ENCODE measurements around the gene NPTX1. TPM values are rescaled to one million over a fixed set of nuclear protein-coding genes. Genes with fewer than 3 reads are reported as not detected.
A peak's percentile ranks its signal among the peaks of the same experiment; 100 is the strongest.

NPTX1 gene
- total RNA-seq, 1 donor = 2.2 TPM

DNA sequence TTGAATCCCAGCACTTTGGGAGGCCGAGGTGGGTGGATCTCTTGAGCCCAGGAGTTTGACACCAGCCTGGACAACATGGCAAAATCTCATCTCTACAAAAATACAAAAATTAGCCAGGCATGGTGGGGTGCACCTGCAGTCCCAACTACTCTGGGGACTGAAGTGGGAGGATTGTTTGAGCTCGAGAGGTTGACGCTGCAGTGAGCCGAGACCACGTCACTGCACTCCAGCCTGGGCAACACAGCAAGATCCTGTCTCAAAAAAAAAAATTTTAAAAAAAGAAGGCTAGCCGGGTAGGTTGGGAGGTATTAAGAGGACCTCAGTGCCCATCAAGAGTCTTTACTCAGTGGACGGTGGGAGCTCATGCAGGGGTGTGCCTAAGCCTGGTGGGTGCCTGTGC lies 3.8 kb upstream of the NPTX1 start:
- TF ChIP-seq, protein P1, sequence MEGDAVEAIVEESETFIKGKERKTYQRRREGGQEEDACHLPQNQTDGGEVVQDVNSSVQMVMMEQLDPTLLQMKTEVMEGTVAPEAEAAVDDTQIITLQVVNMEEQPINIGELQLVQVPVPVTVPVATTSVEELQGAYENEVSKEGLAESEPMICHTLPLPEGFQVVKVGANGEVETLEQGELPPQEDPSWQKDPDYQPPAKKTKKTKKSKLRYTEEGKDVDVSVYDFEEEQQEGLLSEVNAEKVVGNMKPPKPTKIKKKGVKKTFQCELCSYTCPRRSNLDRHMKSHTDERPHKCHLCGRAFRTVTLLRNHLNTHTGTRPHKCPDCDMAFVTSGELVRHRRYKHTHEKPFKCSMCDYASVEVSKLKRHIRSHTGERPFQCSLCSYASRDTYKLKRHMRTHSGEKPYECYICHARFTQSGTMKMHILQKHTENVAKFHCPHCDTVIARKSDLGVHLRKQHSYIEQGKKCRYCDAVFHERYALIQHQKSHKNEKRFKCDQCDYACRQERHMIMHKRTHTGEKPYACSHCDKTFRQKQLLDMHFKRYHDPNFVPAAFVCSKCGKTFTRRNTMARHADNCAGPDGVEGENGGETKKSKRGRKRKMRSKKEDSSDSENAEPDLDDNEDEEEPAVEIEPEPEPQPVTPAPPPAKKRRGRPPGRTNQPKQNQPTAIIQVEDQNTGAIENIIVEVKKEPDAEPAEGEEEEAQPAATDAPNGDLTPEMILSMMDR (IDR thresholded peaks at IDR 0.05; ENCODE audit: insufficient read depth, low read depth, low read length) = no peak
- DNase-seq (ENCODE audit: low read depth) = no peak
- H3K4me3 ChIP-seq (ENCODE audit: low read depth, low read length) = no peak overlapping the region

DNA sequence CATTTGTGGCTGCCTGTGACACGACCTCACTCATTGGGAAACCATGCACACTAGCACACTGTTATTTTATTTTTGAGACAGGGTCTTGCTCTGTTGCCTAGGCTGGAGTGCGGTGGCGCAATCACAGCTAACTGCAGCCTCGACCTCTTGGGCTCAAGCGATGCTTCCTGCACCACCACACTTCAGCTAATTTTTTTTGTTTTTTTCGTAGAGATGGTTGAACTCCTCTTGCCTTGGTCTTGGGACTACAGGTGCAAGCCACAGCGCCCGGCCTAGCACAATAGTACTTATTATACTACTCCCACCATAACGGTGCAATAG lies 2.8 kb upstream of the NPTX1 start:
- no peak overlapping the region for H3K4me3 ChIP-seq (ENCODE audit: low read depth, low read length)
- no peak for DNase-seq (ENCODE audit: low read depth)
- TF ChIP-seq, protein P1 (IDR thresholded peaks at IDR 0.05; ENCODE audit: insufficient read depth, low read depth, low read length) = no peak

DNA sequence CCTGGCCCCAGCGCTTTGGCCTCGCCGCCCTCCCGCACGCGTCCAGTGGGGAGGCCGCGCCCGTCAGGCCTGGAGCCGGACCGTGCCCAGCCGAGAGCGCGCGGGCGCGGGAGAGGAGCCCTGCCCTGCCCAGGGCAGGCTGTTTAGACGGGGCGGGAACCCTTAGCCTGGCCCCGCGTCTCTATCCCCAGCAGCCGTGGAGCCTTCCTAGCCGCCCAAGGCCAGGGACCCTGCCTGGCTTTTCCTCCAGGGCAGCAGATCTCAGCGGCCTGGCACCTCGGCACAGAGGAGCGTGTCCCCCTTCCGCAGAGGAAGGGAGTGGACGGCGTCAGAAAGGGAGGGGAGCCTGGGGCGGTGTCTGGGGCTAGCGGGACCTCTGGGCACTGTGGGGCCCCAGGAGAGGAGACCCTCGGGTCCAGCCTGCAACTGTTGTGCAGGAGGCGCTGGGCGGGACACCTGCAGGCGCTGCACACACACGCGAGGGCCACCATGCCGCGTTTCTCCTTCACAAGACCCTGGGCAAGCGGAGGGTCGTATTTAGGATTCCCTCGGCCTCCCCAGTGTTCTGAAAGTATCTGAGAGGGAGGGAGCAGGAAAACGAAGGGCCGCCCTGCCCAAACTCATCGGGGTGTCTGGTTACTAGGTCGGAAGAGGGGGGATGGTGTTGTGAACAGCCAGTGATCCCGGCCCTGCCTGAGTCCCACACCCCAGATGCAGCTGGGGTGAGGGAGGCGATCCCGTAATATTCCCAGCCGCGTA lies 2.3 kb upstream of the NPTX1 start:
- DNase-seq (ENCODE audit: low read depth) = no peak
- TF ChIP-seq, protein P1 (IDR thresholded peaks at IDR 0.05; ENCODE audit: insufficient read depth, low read depth, low read length) = no peak
- peak overlapping the region; percentile 30 for H3K4me3 ChIP-seq (ENCODE audit: low read depth, low read length)

DNA sequence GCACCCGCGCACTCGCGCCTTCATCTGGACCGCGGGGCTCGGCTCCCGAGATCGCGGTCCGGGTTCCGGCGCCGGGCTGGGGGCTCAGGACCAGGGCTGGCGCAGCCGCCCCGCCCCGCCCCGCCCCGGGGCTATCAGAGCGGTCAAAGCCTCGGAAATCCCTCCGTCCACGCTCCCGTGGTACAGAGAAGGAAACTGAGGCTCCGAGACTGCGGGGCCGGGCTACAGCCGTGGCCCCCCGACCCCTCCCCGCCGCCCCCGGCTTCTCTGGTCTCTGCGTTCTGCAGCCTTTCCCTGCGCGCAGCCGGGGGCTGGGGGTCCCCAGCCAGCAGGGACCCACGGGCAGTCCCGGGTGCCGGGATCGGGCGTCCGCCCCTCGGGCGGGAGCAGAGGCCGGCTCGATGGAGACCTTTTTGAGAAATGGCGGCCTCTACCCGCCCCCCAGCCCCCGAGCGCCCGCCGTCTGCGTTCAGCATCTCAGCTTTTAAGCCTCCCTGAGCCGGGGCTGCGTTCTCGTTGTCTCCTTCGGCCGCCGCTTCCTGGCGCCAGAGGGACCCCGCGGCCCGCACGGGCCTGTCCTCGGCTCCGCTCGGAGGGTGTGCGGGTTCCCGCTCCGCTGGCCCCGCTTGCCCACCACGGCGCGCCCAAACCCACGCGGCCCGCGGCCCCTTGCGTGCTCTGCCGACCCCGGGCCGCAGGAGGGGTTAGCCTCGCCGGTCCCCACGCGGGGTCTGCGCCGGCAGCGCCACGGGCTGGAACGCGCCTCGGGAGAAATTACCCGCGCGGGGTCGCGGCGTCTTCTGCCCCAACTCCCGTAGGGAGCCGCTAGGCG lies 1.5 kb upstream of the NPTX1 start:
- peak; percentile 55 for DNase-seq (ENCODE audit: low read depth)
- TF ChIP-seq, protein P1 (IDR thresholded peaks at IDR 0.05; ENCODE audit: insufficient read depth, low read depth, low read length) = peak; percentile 67
- H3K4me3 ChIP-seq (ENCODE audit: low read depth, low read length) = peak overlapping the region; percentile 30

DNA sequence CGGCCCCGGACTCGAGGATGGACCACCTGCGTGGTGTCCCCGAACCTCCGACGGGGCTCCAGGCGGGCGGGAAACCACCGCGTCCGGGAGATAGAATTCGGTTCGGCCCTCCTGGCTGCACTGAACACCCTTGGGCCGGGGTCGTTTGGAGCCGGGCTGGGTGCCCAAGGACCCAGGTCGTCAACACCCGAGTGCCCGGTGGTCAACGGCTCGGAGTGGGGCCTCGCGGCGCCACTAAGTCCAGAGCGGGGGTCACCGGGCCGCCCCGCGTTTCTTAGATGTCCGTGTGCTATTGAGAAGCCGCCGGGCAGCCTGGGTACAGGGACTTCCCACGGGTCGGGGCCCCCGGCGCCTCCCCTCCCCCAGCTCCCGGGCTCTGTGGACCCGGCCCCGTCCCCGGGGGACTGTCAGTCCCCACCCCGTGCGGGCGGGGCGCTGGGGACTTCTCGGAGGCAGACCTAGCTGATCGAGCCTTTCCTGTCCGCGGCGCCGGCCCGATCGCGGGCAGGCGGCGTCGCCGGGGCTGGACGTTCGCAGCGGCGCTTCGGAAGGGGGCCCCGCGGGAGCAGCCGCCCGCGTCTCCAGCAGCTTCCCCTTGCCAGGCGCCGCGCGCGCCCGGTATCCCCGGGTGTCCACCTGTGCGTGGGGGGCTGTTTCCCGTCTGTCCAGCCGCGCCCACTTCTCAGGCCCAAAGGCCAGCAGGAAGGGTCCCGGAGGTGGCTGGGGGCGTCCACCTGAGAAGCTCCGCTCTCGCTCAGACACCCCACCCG lies 655 bp upstream of the NPTX1 start:
- TF ChIP-seq, protein P1 (IDR thresholded peaks at IDR 0.05; ENCODE audit: insufficient read depth, low read depth, low read length) = no peak

DNA sequence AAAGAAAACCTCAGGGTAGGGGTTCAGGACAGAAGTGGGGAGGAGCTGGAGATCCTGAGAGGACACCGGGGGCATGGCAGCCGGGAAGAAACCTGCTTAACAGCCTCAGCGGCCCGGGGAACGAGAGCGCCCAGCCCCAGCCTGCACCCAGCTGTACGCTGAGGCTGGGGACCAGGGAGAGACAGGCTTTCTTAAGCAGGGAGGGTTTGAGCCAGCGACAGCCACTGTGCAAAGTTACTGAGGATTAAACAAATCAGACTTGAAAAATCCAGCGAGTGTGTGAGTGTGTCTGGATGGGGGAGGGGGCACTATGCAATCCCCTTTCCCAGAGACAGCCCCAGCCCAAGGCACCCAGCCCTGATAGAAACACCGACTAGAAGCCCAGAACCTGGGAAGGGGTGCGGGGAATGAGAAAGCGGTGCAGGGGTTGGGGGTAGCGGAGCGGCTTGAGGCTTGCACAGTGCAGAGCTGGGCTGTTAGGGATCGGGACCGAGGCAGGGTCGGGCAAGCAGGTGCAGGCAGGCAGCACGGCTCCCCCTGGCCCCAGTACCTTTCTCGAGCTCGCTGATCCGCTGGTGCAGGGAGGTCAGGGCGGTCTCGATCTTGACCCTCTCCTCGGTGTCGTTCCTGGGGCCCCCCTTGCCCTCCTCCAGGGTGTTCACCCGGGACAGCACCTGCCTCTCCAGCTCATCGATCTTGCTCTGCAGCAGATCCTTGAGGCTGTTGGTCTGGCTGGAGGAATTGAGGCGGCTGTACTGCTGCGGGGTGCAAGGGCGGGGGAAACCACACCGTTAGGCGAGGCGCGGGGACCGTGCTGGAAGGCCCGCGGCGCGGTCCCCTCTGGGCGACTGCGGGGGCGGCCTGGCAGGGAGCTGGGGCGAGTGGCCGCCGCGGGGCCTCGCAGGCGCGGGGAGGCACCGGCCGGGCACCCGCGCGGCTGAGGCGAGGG lies 1.2 kb downstream of the NPTX1 start:
- TF ChIP-seq, protein P1 (IDR thresholded peaks at IDR 0.05; ENCODE audit: insufficient read depth, low read depth, low read length) = no peak
- no peak for DNase-seq (ENCODE audit: low read depth)
- H3K4me3 ChIP-seq (ENCODE audit: low read depth, low read length) = no peak overlapping the region

More for the DNA sequence above, 655 bp upstream of the NPTX1 start:
- H3K4me3 ChIP-seq (ENCODE audit: low read depth, low read length) = no peak overlapping the region
- no peak for DNase-seq (ENCODE audit: low read depth)

Data from fibroblast of villous mesenchyme (primary cell).